DMS79 (cell line): ENCODE data around the gene ARHGEF1.
"Not testable (repeated sequence)": the region's sequence is repeated elsewhere in the genome, so short reads cannot be mapped to it uniquely, and the experiment has no call there.

Experiments used
- DNase-seq: peaks from one replicate; lab custom pipeline; 2025; lab: John Stamatoyannopoulos, UW

Gene ARHGEF1

GRCh38 chr19:41905273-41906002 is 22.5 kb downstream of the ARHGEF1 start:
- DNase-seq: no peak

GRCh38 chr19:41906271-41906670 is 23.3 kb downstream of the ARHGEF1 start:
- no peak for DNase-seq

GRCh38 chr19:41906916-41907680 is 24.1 kb downstream of the ARHGEF1 start:
- no peak for DNase-seq

GRCh38 chr19:41907994-41908615 is 25.1 kb downstream of the ARHGEF1 start:
- DNase-seq: no peak

GRCh38 chr19:41908724-41909464 is 25.9 kb downstream of the ARHGEF1 start:
- DNase-seq: no peak

GRCh38 chr19:41909706-41910105 is 26.7 kb downstream of the ARHGEF1 start:
- DNase-seq: no peak

- DNase-seq: no peak
These were observed 27.4 kb downstream of the ARHGEF1 start for GRCh38 chr19:41910240-41910991.

- DNase-seq: no peak
These were observed 28.3 kb downstream of the ARHGEF1 start for GRCh38 chr19:41910992-41911888.

GRCh38 chr19:41911889-41912731 is 29.1 kb downstream of the ARHGEF1 start:
- no peak for DNase-seq

- DNase-seq: no peak
These were observed 30.0 kb downstream of the ARHGEF1 start for GRCh38 chr19:41912899-41913537.

- no peak for DNase-seq
These were observed 30.8 kb downstream of the ARHGEF1 start for GRCh38 chr19:41913538-41914423.

- DNase-seq: not testable (repeated sequence)
These were observed 31.4 kb downstream of the ARHGEF1 start for GRCh38 chr19:41914424-41914834.

- DNase-seq: no peak
These were observed 32.2 kb downstream of the ARHGEF1 start for GRCh38 chr19:41915021-41915775.

GRCh38 chr19:41915776-41916414 is 32.9 kb downstream of the ARHGEF1 start:
- DNase-seq: no peak

GRCh38 chr19:41917676-41918075 is 34.7 kb downstream of the ARHGEF1 start:
- no peak for DNase-seq

GRCh38 chr19:41918095-41918494 is 35.1 kb downstream of the ARHGEF1 start:
- no peak for DNase-seq
